ENCODE measurements around the gene ANKRD28.
"Not testable (repeated sequence)": the region's sequence is repeated elsewhere in the genome, so short reads cannot be mapped to it uniquely, and the experiment has no call there.

Gene ANKRD28

DNA sequence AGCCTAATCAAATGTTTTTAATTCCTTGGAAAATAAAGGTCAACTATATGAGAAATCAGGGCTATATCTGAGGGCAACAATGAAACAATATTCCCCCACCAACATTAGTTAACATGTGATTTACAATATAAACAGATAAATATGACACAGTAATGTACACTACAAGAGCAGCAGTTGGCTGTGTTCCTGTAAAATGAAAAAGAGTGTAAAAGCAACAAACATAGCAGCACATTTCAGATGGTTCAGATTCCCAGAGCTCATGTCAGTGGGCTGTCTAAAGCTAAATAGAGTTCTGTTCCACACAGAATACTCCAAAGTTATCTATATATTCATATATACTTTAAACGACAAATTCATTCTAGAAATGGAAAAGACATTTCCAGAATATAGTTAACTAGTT lies 42.6 kb downstream of the ANKRD28 start:
- no peak for DNase-seq (ENCODE audit: extremely low spot score)
- TF ChIP-seq, protein P1, sequence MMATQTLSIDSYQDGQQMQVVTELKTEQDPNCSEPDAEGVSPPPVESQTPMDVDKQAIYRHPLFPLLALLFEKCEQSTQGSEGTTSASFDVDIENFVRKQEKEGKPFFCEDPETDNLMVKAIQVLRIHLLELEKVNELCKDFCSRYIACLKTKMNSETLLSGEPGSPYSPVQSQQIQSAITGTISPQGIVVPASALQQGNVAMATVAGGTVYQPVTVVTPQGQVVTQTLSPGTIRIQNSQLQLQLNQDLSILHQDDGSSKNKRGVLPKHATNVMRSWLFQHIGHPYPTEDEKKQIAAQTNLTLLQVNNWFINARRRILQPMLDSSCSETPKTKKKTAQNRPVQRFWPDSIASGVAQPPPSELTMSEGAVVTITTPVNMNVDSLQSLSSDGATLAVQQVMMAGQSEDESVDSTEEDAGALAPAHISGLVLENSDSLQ (IDR thresholded peaks at IDR 0.05), result no peak
- TF ChIP-seq CTBP1 (IDR thresholded peaks at IDR 0.05; ENCODE audit: borderline replicate concordance) (no peak), FOXK2 (IDR thresholded peaks at IDR 0.05) (no peak), TARDBP (IDR thresholded peaks at IDR 0.05) (no peak), ARNT (IDR thresholded peaks at IDR 0.05) (no peak), HDGF (IDR thresholded peaks at IDR 0.05; ENCODE audit: borderline replicate concordance) (no peak), NFRKB (IDR thresholded peaks at IDR 0.05) (no peak), SP1 (IDR thresholded peaks at IDR 0.05) (no peak), FOXM1 (IDR thresholded peaks at IDR 0.05; ENCODE audit: borderline replicate concordance) (no peak)
- ChIA-PET CTCF (no interaction called here), POLR2A (no interaction called here)

DNA sequence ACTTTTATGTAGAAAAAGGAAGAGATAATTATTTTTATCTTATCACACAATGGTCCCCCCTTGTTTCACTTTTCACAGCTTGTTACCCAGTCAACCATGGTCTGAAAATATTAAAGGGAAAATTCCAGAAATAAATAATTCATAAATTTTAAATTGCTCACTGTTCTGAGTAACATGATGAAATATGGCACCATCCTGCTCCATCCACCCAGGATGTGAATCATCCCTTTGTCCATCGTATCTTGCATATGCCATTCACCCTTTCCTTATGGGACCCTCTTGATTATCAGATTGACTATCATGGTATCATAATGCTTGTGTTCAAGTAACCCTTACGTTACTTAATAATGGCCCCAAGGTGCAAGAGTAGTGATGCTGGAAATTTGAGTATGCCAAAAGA lies 43.7 kb downstream of the ANKRD28 start:
- DNase-seq (ENCODE audit: extremely low spot score), result no peak
- TF ChIP-seq TARDBP (IDR thresholded peaks at IDR 0.05) (no peak), FOXA1 (IDR thresholded peaks at IDR 0.05) (no peak), FOXM1 (IDR thresholded peaks at IDR 0.05; ENCODE audit: borderline replicate concordance) (no peak), ZNF384 (IDR thresholded peaks at IDR 0.05) (no peak), ELF4 (IDR thresholded peaks at IDR 0.05) (no peak), L3MBTL2 (conservative IDR thresholded peaks at IDR 0.05) (no peak), FOXK2 (IDR thresholded peaks at IDR 0.05) (no peak), SUZ12 (IDR thresholded peaks at IDR 0.05) (no peak), CTBP1 (IDR thresholded peaks at IDR 0.05; ENCODE audit: borderline replicate concordance) (no peak), ARNT (IDR thresholded peaks at IDR 0.05) (no peak), SP1 (IDR thresholded peaks at IDR 0.05) (no peak), BHLHE40 (IDR thresholded peaks at IDR 0.05; ENCODE audit: borderline replicate concordance) (no peak), HDGF (IDR thresholded peaks at IDR 0.05; ENCODE audit: borderline replicate concordance) (no peak), LEF1 (IDR thresholded peaks at IDR 0.05; ENCODE audit: borderline replicate concordance) (no peak), NFRKB (IDR thresholded peaks at IDR 0.05) (no peak)
- TF ChIP-seq, protein P1 (IDR thresholded peaks at IDR 0.05), result no peak
- ChIA-PET CTCF (no interaction called here), POLR2A (no interaction called here)

DNA sequence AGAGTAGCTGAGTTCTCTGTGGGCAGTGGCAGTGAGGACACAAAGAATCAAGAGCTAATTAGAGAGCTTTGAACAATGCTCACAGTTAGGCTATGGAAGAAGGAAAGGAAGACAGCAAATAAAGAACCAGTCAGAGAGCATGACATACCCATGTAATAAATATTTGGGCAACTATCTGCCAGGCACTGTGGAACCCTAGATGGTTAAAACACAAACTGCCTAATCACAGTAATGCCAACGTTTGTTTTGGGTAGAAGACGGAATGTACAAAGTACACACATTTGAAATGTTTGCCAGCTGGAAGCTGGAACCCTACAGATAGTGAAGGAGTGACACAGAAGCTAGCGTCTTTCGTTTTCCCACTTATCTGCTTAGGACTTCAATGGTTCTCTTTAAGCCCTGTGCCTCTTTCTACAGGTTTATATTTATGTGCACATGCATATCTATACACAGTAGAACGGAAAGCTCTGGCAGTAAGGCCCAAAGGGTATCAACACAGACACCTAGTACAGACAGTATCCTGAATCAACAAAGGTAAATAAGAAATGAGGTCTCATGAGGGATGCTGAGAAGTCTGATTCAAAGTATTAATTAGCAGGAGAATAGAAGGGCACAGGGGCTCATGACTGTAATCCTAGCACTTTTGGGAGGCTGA lies 44.6 kb downstream of the ANKRD28 start:
- ChIA-PET POLR2A (no interaction called here), CTCF (no interaction called here)
- DNase-seq (ENCODE audit: extremely low spot score), result no peak
- TF ChIP-seq ZNF384 (IDR thresholded peaks at IDR 0.05), result no peak
- TF ChIP-seq LEF1 (IDR thresholded peaks at IDR 0.05; ENCODE audit: borderline replicate concordance), result no peak
- TF ChIP-seq, protein P1 (IDR thresholded peaks at IDR 0.05), result no peak
- no peak for TF ChIP-seq ARNT (IDR thresholded peaks at IDR 0.05)
- TF ChIP-seq BHLHE40 (IDR thresholded peaks at IDR 0.05; ENCODE audit: borderline replicate concordance), result no peak
- no peak for TF ChIP-seq SP1 (IDR thresholded peaks at IDR 0.05)
- no peak for TF ChIP-seq FOXA1 (IDR thresholded peaks at IDR 0.05)
- TF ChIP-seq FOXK2 (IDR thresholded peaks at IDR 0.05), result no peak
- no peak for TF ChIP-seq CTBP1 (IDR thresholded peaks at IDR 0.05; ENCODE audit: borderline replicate concordance)
- TF ChIP-seq SUZ12 (IDR thresholded peaks at IDR 0.05), result no peak
- no peak for TF ChIP-seq L3MBTL2 (conservative IDR thresholded peaks at IDR 0.05)
- TF ChIP-seq TARDBP (IDR thresholded peaks at IDR 0.05), result no peak
- TF ChIP-seq FOXM1 (IDR thresholded peaks at IDR 0.05; ENCODE audit: borderline replicate concordance), result no peak
- no peak for TF ChIP-seq HDGF (IDR thresholded peaks at IDR 0.05; ENCODE audit: borderline replicate concordance)
- no peak for TF ChIP-seq NFRKB (IDR thresholded peaks at IDR 0.05)
- TF ChIP-seq ELF4 (IDR thresholded peaks at IDR 0.05), result no peak

DNA sequence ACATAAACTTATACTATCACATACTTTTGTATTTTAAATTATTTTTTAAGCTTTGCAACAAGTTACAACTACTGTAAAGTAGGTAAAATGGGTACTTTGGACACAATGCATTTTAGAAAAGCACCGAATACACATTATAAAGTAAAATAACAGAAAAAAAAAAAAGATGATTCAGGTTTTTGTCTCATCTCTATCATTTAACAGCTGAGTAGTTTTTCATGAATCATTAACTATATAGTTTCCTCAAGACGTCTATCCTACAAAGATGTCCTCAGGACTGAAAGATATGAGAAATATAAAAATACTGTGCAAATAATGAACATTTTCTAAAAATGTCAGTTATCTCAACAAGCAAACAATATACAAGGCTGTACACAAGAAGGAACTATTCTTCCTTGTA lies 46.9 kb downstream of the ANKRD28 start:
- no peak for DNase-seq (ENCODE audit: extremely low spot score)
- CTCF ChIA-PET, result no interaction called here
- no peak for TF ChIP-seq BHLHE40 (IDR thresholded peaks at IDR 0.05; ENCODE audit: borderline replicate concordance)
- TF ChIP-seq LEF1 (IDR thresholded peaks at IDR 0.05; ENCODE audit: borderline replicate concordance), result no peak
- TF ChIP-seq FOXK2 (IDR thresholded peaks at IDR 0.05), result no peak
- no peak for TF ChIP-seq TARDBP (IDR thresholded peaks at IDR 0.05)
- TF ChIP-seq ZNF384 (IDR thresholded peaks at IDR 0.05), result no peak
- no peak for TF ChIP-seq FOXM1 (IDR thresholded peaks at IDR 0.05; ENCODE audit: borderline replicate concordance)
- no peak for TF ChIP-seq HDGF (IDR thresholded peaks at IDR 0.05; ENCODE audit: borderline replicate concordance)
- TF ChIP-seq FOXA1 (IDR thresholded peaks at IDR 0.05), result no peak
- POLR2A ChIA-PET, result no interaction called here

DNA sequence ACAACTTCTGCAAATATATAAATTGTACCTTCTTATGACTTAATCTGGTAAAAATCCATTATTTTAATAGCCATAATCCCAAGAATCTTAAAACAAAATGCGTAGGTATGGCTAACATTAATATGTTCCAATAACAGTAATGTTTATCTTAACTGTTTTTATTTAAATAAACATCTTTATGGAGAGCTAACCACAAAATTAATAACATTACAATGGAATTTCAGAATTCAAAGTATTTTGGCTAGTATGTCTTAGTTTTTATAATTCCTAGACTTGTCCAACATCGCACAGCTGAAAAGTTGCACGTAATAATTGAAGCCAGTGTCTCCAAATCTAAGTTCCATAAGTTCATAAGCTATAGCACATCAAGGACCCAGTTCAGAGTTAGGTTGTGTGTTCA lies 47.6 kb downstream of the ANKRD28 start:
- POLR2A ChIA-PET, result no interaction called here
- CTCF ChIA-PET, result no interaction called here
- TF ChIP-seq HDGF (IDR thresholded peaks at IDR 0.05; ENCODE audit: borderline replicate concordance) (no peak), SUZ12 (IDR thresholded peaks at IDR 0.05) (no peak), ELF4 (IDR thresholded peaks at IDR 0.05) (no peak), TARDBP (IDR thresholded peaks at IDR 0.05) (no peak), CTBP1 (IDR thresholded peaks at IDR 0.05; ENCODE audit: borderline replicate concordance) (no peak)
- TF ChIP-seq, protein P1 (IDR thresholded peaks at IDR 0.05), result no peak
- no peak for DNase-seq (ENCODE audit: extremely low spot score)

DNA sequence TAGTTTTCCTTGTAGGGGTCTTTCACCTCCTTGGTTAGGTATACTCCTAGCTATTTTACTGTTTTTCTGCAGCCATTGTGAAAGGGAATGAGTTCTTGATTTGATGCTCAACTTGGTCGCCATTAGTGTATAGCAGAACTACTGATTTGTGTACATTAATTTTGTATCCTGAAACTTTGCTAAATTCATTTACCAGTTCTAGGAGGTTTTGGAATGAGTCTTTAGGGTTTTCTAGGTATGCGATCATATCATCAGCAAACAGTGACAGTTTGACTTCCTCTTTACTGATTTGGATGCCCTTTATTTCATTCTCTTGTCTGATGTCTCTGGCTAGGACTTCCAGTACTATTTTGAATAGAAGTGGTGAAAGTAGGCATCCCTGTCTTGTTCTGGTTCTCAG lies 51.9 kb downstream of the ANKRD28 start:
- CTCF ChIA-PET; POLR2A ChIA-PET; DNase-seq (ENCODE audit: extremely low spot score): not testable (repeated sequence)

All from HEK293T (cell line).